HEK293 (cell line): ENCODE data around the gene UBL5.

Source experiments
- GLIS1 ChIP-seq: fragments of 450-650 bp; formaldehyde crosslinking; IDR thresholded peaks from 2 replicates; pipeline ENCODE4 v1.5.1; 2016; ENCODE audit warnings: missing biosample characterization, missing genetic modification characterization
- GLIS2 ChIP-seq: fragments of 450-650 bp; formaldehyde crosslinking; IDR thresholded peaks from 2 replicates; pipeline ENCODE4 v1.5.1; 2016; ENCODE audit warnings: missing biosample characterization, missing genetic modification characterization
- MEIS1 ChIP-seq: sonication (generic); formaldehyde crosslinking; IDR thresholded peaks from 2 replicates; pipeline ENCODE4 v1.8.1; 2022; ENCODE audit warnings: missing genetic modification reagents, mild to moderate bottlenecking, borderline replicate concordance
- YY1 ChIP-seq: fragments of 450-650 bp; formaldehyde crosslinking; IDR thresholded peaks from 2 replicates; pipeline ENCODE4 v1.5.1; 2018; ENCODE audit warnings: missing biosample characterization, missing genetic modification characterization
- ZBTB1 ChIP-seq: fragments of 450-650 bp; formaldehyde crosslinking; IDR thresholded peaks from 2 replicates; pipeline ENCODE4 v1.5.1; 2016; ENCODE audit warnings: missing biosample characterization, missing genetic modification characterization
- ZBTB7A ChIP-seq: fragments of 450-650 bp; formaldehyde crosslinking; IDR thresholded peaks from 2 replicates; pipeline ENCODE4 v1.5.1; 2016; ENCODE audit warnings: low read depth, missing biosample characterization, missing genetic modification characterization
- ZNF114 ChIP-seq: fragments of 450-650 bp; formaldehyde crosslinking; IDR thresholded peaks from 2 replicates; pipeline ENCODE4 v1.5.0; 2017; ENCODE audit warnings: missing biosample characterization, missing genetic modification characterization
- ZNF132 ChIP-seq: fragments of 450-650 bp; formaldehyde crosslinking; IDR thresholded peaks from 2 replicates; pipeline ENCODE4 v1.5.1; 2017; ENCODE audit warnings: missing biosample characterization, missing genetic modification characterization, borderline replicate concordance
- ZNF184 ChIP-seq: fragments of 450-650 bp; IDR thresholded peaks from 2 replicates; pipeline ENCODE4 v1.5.1; 2018; ENCODE audit warnings: missing biosample characterization, mild to moderate bottlenecking, missing genetic modification characterization
- ZNF2 ChIP-seq: fragments of 450-650 bp; formaldehyde crosslinking; IDR thresholded peaks from 2 replicates; pipeline ENCODE4 v1.5.1; 2016; ENCODE audit warnings: missing biosample characterization, missing genetic modification characterization
- ZNF24 ChIP-seq: fragments of 450-650 bp; formaldehyde crosslinking; IDR thresholded peaks from 2 replicates; pipeline ENCODE4 v1.5.1; 2016; ENCODE audit warnings: missing biosample characterization, missing genetic modification characterization
- ZNF26 ChIP-seq: fragments of 450-650 bp; formaldehyde crosslinking; IDR thresholded peaks from 2 replicates; pipeline ENCODE4 v1.5.1; 2016; ENCODE audit warnings: missing biosample characterization, missing genetic modification characterization
- ZNF274 ChIP-seq, 2 experiments: fragments of 200-500 bp in 1 of 2; fragments of 450-650 bp in 1 of 2; sonication (Bioruptor generic) in 1 of 2; formaldehyde crosslinking in 1 of 2; IDR thresholded peaks; 2 replicates each; pipeline versions ENCODE4 v1.5.1 to v1.6.1; 2014 to 2016; ENCODE audit warnings: borderline replicate concordance in 1 of 2, inconsistent platforms in 1 of 2, low read length in 1 of 2, missing biosample characterization in 1 of 2, missing genetic modification characterization in 1 of 2
- ZNF416 ChIP-seq: fragments of 450-650 bp; formaldehyde crosslinking; IDR thresholded peaks from 2 replicates; pipeline ENCODE4 v1.5.1; 2016; ENCODE audit warnings: missing biosample characterization, missing genetic modification characterization
- ZNF514 ChIP-seq: fragments of 450-650 bp; formaldehyde crosslinking; IDR thresholded peaks from 2 replicates; pipeline ENCODE4 v1.5.1; 2016; ENCODE audit warnings: missing biosample characterization, missing genetic modification characterization
- ZNF600 ChIP-seq: fragments of 450-650 bp; formaldehyde crosslinking; IDR thresholded peaks from 2 replicates; pipeline ENCODE4 v1.5.1; 2016; ENCODE audit warnings: missing biosample characterization, missing genetic modification characterization
- ZNF621 ChIP-seq: fragments of 450-650 bp; formaldehyde crosslinking; IDR thresholded peaks from 2 replicates; pipeline ENCODE4 v1.5.1; 2017; ENCODE audit warnings: missing biosample characterization, missing genetic modification characterization
- ZNF670 ChIP-seq: fragments of 450-650 bp; formaldehyde crosslinking; IDR thresholded peaks from 2 replicates; pipeline ENCODE4 v1.5.1; 2016; ENCODE audit warnings: missing biosample characterization, missing genetic modification characterization, low read depth
- ZNF785 ChIP-seq: fragments of 450-650 bp; formaldehyde crosslinking; IDR thresholded peaks from 2 replicates; pipeline ENCODE4 v1.5.1; 2016; ENCODE audit warnings: missing biosample characterization, missing genetic modification characterization
- ZNF830 ChIP-seq: fragments of 450-650 bp; IDR thresholded peaks from 2 replicates; pipeline ENCODE4 v1.5.0; 2018; ENCODE audit warnings: missing biosample characterization, missing genetic modification characterization, low read depth, mild to moderate bottlenecking, moderate library complexity
- ZSCAN16 ChIP-seq: fragments of 450-650 bp; formaldehyde crosslinking; IDR thresholded peaks from 2 replicates; pipeline ENCODE4 v1.5.1; 2016; ENCODE audit warnings: missing biosample characterization, missing genetic modification characterization
- ZSCAN30 ChIP-seq: fragments of 450-650 bp; IDR thresholded peaks from 2 replicates; pipeline ENCODE4 v1.5.1; 2018; ENCODE audit warnings: missing biosample characterization, mild to moderate bottlenecking, missing genetic modification characterization, moderate library complexity
- ZSCAN4 ChIP-seq: fragments of 450-650 bp; formaldehyde crosslinking; IDR thresholded peaks from 2 replicates; pipeline ENCODE4 v1.5.1; 2017; ENCODE audit warnings: missing biosample characterization, missing genetic modification characterization
- ZSCAN5A ChIP-seq: fragments of 450-650 bp; formaldehyde crosslinking; IDR thresholded peaks from 2 replicates; pipeline ENCODE4 v1.5.1; 2016; ENCODE audit warnings: missing biosample characterization, missing genetic modification characterization
- TF ChIP-seq, protein P1 (sequence below): fragments of 450-650 bp; formaldehyde crosslinking; conservative IDR thresholded peaks from 2 replicates; pipeline ENCODE4 v1.5.1; 2016; ENCODE audit warnings: low read depth, missing biosample characterization, missing genetic modification characterization
- TF ChIP-seq, protein P2 (sequence below): fragments of 450-650 bp; formaldehyde crosslinking; IDR thresholded peaks from 2 replicates; pipeline ENCODE4 v1.5.1; 2017; ENCODE audit warnings: missing biosample characterization, missing genetic modification characterization
- TF ChIP-seq, protein P3 (sequence below): fragments of 450-650 bp; formaldehyde crosslinking; IDR thresholded peaks from 2 replicates; pipeline ENCODE4 v1.5.1; 2016; ENCODE audit warnings: missing biosample characterization, missing genetic modification characterization

The UBL5 gene

DNA sequence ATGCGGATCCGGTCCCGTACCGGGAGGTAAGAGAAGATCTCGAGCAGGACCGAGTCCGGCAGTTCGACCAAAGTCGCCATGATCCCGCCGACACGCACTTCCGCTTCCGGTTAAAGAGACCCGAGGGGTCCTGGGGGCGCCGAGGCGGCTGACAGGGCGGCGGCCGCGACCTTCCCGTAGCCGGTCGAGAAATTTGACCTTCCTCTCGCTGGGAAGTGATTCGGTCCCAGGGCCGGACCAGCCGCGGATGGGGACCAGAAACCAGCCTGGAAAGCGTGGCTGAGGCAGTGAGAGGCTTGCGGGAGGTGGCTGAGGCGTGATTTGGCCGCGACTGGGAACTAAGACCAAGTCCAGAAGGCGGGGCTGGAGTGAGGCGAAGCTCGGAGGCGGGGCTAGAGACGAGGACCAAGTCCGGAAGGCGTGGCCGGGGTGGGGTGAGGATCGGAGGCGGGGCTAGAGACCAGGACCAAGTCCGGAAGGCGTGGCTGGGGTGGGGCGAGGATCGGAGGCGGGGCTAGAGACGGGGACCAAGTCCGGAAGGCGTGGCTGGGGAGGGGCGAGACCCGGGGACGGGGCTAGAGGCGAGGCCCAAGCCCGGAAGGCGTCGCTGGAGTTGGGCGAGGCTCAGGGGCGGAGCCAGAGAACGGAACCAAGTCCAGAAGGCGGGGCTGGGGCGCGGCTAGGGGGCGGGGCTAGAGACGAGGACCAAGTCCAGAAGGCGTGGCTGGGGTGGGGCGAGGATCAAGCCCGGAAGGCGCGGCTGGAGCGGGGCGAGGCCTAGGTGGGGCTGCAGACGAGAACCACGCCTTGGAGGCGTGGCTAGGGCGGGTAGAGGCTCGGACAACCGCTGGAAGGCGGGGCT lies 8.8 kb upstream of the UBL5 start, which contains the start of gene FBXL12 (continued):
- TF ChIP-seq ZNF274 (IDR thresholded peaks at IDR 0.05; ENCODE audit: low read length) (no peak), ZNF274 (tag by site-specific recombination; IDR thresholded peaks at IDR 0.05; ENCODE audit: borderline replicate concordance) (no peak), YY1 (tag by site-specific recombination) (peak; percentile 78; the same call in 1 of the 2 replicates), ZNF24 (tag by site-specific recombination) (no peak), ZNF621 (no peak), ZBTB1 (tag by site-specific recombination) (no peak), MEIS1 (CRISPR knock-in tag) (no peak), ZSCAN16 (tag by site-specific recombination) (peak; percentile 96), ZNF2 (no peak), ZSCAN4 (tag by site-specific recombination) (no peak), ZNF416 (tag by site-specific recombination) (no peak), ZNF184 (tag by site-specific recombination) (no peak), ZSCAN30 (tag by site-specific recombination) (no peak), ZNF132 (tag by site-specific recombination) (no peak), ZNF785 (tag by site-specific recombination) (no peak), ZNF830 (no peak), ZSCAN5A (tag by site-specific recombination) (no peak), ZBTB7A (tag by site-specific recombination) (0 out of 2 replicates have a peak, but pooled peaks have one; percentile 43), ZNF600 (peak; percentile 52), ZNF514 (no peak), ZNF114 (no peak), GLIS1 (peak; percentile 60), ZNF670 (tag by site-specific recombination) (no peak), ZNF26 (no peak), GLIS2 (tag by site-specific recombination) (peak; percentile 84)
- TF ChIP-seq, protein P1, sequence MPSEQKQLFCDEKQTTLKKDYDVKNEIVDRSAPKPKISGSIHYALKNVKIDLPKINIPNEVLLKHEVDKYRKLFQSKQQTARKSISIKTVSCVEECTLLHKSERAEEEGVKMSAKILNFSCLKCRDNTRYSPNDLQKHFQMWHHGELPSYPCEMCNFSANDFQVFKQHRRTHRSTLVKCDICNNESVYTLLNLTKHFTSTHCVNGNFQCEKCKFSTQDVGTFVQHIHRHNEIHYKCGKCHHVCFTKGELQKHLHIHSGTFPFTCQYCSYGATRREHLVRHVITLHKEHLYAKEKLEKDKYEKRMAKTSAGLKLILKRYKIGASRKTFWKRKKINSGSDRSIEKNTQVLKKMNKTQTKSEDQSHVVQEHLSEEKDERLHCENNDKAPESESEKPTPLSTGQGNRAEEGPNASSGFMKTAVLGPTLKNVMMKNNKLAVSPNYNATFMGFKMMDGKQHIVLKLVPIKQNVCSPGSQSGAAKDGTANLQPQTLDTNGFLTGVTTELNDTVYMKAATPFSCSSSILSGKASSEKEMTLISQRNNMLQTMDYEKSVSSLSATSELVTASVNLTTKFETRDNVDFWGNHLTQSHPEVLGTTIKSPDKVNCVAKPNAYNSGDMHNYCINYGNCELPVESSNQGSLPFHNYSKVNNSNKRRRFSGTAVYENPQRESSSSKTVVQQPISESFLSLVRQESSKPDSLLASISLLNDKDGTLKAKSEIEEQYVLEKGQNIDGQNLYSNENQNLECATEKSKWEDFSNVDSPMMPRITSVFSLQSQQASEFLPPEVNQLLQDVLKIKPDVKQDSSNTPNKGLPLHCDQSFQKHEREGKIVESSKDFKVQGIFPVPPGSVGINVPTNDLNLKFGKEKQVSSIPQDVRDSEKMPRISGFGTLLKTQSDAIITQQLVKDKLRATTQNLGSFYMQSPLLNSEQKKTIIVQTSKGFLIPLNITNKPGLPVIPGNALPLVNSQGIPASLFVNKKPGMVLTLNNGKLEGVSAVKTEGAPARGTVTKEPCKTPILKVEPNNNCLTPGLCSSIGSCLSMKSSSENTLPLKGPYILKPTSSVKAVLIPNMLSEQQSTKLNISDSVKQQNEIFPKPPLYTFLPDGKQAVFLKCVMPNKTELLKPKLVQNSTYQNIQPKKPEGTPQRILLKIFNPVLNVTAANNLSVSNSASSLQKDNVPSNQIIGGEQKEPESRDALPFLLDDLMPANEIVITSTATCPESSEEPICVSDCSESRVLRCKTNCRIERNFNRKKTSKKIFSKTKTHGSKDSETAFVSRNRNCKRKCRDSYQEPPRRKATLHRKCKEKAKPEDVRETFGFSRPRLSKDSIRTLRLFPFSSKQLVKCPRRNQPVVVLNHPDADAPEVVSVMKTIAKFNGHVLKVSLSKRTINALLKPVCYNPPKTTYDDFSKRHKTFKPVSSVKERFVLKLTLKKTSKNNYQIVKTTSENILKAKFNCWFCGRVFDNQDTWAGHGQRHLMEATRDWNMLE (tag by site-specific recombination): peak; percentile 61
- TF ChIP-seq, protein P2, sequence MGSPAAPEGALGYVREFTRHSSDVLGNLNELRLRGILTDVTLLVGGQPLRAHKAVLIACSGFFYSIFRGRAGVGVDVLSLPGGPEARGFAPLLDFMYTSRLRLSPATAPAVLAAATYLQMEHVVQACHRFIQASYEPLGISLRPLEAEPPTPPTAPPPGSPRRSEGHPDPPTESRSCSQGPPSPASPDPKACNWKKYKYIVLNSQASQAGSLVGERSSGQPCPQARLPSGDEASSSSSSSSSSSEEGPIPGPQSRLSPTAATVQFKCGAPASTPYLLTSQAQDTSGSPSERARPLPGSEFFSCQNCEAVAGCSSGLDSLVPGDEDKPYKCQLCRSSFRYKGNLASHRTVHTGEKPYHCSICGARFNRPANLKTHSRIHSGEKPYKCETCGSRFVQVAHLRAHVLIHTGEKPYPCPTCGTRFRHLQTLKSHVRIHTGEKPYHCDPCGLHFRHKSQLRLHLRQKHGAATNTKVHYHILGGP (tag by site-specific recombination): no peak
- TF ChIP-seq, protein P3, sequence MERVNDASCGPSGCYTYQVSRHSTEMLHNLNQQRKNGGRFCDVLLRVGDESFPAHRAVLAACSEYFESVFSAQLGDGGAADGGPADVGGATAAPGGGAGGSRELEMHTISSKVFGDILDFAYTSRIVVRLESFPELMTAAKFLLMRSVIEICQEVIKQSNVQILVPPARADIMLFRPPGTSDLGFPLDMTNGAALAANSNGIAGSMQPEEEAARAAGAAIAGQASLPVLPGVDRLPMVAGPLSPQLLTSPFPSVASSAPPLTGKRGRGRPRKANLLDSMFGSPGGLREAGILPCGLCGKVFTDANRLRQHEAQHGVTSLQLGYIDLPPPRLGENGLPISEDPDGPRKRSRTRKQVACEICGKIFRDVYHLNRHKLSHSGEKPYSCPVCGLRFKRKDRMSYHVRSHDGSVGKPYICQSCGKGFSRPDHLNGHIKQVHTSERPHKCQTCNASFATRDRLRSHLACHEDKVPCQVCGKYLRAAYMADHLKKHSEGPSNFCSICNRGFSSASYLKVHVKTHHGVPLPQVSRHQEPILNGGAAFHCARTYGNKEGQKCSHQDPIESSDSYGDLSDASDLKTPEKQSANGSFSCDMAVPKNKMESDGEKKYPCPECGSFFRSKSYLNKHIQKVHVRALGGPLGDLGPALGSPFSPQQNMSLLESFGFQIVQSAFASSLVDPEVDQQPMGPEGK (tag by site-specific recombination): peak; percentile 84
